ENCODE results near the gene AP1M1. TPM values are rescaled to one million over a fixed set of nuclear protein-coding genes. Genes with fewer than 3 reads are reported as not detected.

AP1M1 gene
- total RNA-seq, 1 experiment from 2014 or later, result 30.3 TPM

DNA sequence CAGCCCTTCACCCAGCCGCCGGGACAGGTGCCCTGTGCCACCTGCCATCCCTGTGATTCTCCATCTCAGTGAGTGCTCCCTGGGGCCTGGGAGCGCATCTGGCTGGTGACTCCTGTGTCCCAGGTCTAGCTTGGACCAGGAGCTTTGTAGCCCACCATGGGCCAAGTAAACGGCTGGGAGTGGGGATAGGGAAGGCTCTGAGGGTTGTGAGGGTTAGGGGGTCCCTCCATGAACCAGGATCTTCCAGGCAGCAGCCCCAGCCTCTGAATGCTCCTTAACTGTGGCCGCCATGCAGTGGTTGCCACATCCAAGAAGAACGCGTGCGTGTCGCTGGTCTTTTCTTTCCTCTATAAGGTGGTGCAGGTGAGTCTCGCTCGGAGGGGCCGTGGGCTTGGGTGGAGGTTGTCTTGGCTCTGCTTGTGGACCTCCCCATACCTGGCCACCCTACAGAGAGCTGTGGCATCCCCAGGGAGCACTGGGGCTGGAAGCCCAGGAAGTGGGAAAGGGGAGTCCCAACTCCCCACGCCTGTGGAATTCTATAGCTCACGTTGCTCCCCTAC is 8.4 kb downstream of the AP1M1 start:
- Mint-ChIP-seq H3K4me1 (no peaks in the 10 kb centered on the region), H3K4me3 (no peak overlapping the region), H3K9me3 (no peaks in the 10 kb centered on the region), H3K36me3 (ENCODE audit: insufficient read depth in 1 of 3, low read depth in 3 of 3) (peaks cover 4 to 28% (median 26%) of the 10 kb centered on the region in 3 experiments; a peak in 6 of 7 replicates), H3K27me3 (ENCODE audit: low read depth) (no peaks in the 10 kb centered on the region), H3K27ac (no peak overlapping the region; a peak in 1 of 7 replicates)
- Histone ChIP-seq H3T11ph (ENCODE audit: low read length) (no peak overlapping the region), H2BK5ac (ENCODE audit: insufficient read length, low read length) (no peak overlapping the region), H3K23ac (ENCODE audit: insufficient read length, low read depth, low read length) (no peak overlapping the region), H3K18ac (ENCODE audit: insufficient read length, low read depth, low read length) (no peak overlapping the region), H2AFZ (ENCODE audit: low read length) (no peak overlapping the region), H3K79me2 (ENCODE audit: insufficient read depth, low read length) (no peaks in the 10 kb centered on the region), H2BK20ac (ENCODE audit: low read depth, low read length, poor library complexity, severe bottlenecking) (no peak overlapping the region), H4K5ac (ENCODE audit: insufficient read length, low read depth, low read length) (no peak overlapping the region), H2AK5ac (ENCODE audit: insufficient read length, low read length) (no peak overlapping the region), H4K8ac (replicated peaks; ENCODE audit: insufficient read length, low read depth, low read length) (no peak overlapping the region), H2BK120ac (ENCODE audit: low read depth, low read length, poor library complexity, severe bottlenecking) (no peak overlapping the region), H4K91ac (ENCODE audit: insufficient read length, low read depth, low read length) (no peak overlapping the region), H3K23me2 (ENCODE audit: insufficient read length, low read depth, low read length, poor library complexity, severe bottlenecking) (no peaks in the 10 kb centered on the region), H2BK15ac (ENCODE audit: low read depth, low read length) (no peak overlapping the region), H3K9me3 (ENCODE audit: control insufficient read depth, low read depth, low read length) (no peaks in the 10 kb centered on the region), H3K9ac (ENCODE audit: extremely low read depth, insufficient read length, low read length) (no peak overlapping the region), H3K4me1 (ENCODE audit: insufficient read depth, low read length) (no peaks in the 10 kb centered on the region), H2BK12ac (ENCODE audit: insufficient read length, low read depth, low read length) (no peak overlapping the region), H4K20me1 (ENCODE audit: control insufficient read depth, insufficient read depth, insufficient read length) (no peaks in the 10 kb centered on the region), H3K27ac (ENCODE audit: insufficient read length, low read depth, low read length) (no peak overlapping the region), H3K4me2 (ENCODE audit: insufficient read depth, insufficient read length, low read length) (no peak overlapping the region), H3K14ac (ENCODE audit: insufficient read depth, low read length) (no peak overlapping the region), H3K4ac (ENCODE audit: low read depth, low read length) (no peak overlapping the region), H3K27me3 (ENCODE audit: insufficient read depth, low read length) (no peaks in the 10 kb centered on the region), H3K56ac (ENCODE audit: insufficient read length, low read depth, low read length) (no peak overlapping the region), H3K79me1 (ENCODE audit: insufficient read depth, low read depth, low read length, poor library complexity, severe bottlenecking) (no peaks in the 10 kb centered on the region)
- no peak for DNase-seq
- TF ChIP-seq, protein P1, sequence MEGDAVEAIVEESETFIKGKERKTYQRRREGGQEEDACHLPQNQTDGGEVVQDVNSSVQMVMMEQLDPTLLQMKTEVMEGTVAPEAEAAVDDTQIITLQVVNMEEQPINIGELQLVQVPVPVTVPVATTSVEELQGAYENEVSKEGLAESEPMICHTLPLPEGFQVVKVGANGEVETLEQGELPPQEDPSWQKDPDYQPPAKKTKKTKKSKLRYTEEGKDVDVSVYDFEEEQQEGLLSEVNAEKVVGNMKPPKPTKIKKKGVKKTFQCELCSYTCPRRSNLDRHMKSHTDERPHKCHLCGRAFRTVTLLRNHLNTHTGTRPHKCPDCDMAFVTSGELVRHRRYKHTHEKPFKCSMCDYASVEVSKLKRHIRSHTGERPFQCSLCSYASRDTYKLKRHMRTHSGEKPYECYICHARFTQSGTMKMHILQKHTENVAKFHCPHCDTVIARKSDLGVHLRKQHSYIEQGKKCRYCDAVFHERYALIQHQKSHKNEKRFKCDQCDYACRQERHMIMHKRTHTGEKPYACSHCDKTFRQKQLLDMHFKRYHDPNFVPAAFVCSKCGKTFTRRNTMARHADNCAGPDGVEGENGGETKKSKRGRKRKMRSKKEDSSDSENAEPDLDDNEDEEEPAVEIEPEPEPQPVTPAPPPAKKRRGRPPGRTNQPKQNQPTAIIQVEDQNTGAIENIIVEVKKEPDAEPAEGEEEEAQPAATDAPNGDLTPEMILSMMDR (conservative IDR thresholded peaks at IDR 0.05), result no peak
- no CpG with 5 or more reads among the region's 14 CpGs for WGBS (ENCODE audit: extremely low coverage, insufficient read length, low lambda C conversion rate)

Measured in H9 (cell line).